Thyroid gland (tissue), 4 donors: ENCODE measurements around the gene TMEM273. TPM values are rescaled to one million over a fixed set of nuclear protein-coding genes. Genes with fewer than 3 reads are reported as not detected.

ENCODE experiments used
- DNase-seq, 2 donors: peaks; one replicate each; pipeline ENCODE4 v3.0.0-alpha.2; 2019
- H3K27ac ChIP-seq, 3 donors: fragments of 200-600 bp; sonication (generic); 1 replicate in 2 of 3; 2 replicates in 1 of 3; pipeline ENCODE4 v1.5.1; 2016 to 2019; ENCODE audit warnings: mild to moderate bottlenecking in 1 of 3, moderate library complexity in 1 of 3
- H3K27me3 ChIP-seq: fragments of 200-600 bp; sonication (generic); one replicate; pipeline ENCODE4 v1.5.1; 2019
- H3K36me3 ChIP-seq, 2 donors: fragments of 200-600 bp; sonication (generic); one replicate each; pipeline ENCODE4 v1.5.1; 2016 to 2019
- H3K4me1 ChIP-seq, 2 donors: fragments of 200-600 bp; sonication (generic); one replicate each; pipeline ENCODE4 v1.5.1; 2017 to 2019
- H3K4me3 ChIP-seq, 3 donors: fragments of 200-600 bp; sonication (generic); replicated peaks in 1 of 3; 1 replicate in 2 of 3; 2 replicates in 1 of 3; pipeline ENCODE4 v1.5.1; 2016; ENCODE audit warnings: mild to moderate bottlenecking in 1 of 3
- H3K9me3 ChIP-seq: fragments of 200-600 bp; sonication (generic); one replicate; pipeline ENCODE4 v1.5.1; 2017
- CTCF ChIP-seq, 6 experiments: fragments of 200-600 bp in 3 of 6; fragments of 450-650 bp in 3 of 6; sonication (generic) in 3 of 6; IDR thresholded peaks; one replicate each; pipeline ENCODE4 v1.5.1; 2016 to 2019; ENCODE audit warnings: antibody characterized with exemption in 6 of 6, mild to moderate bottlenecking in 2 of 6, inconsistent platforms in 1 of 6, moderate library complexity in 1 of 6
- POLR2A ChIP-seq, 2 donors: fragments of 450-650 bp; IDR thresholded peaks; one replicate each; pipeline ENCODE4 v1.6.1; 2017; ENCODE audit warnings: antibody characterized with exemption in 2 of 2, mild to moderate bottlenecking in 2 of 2, moderate library complexity in 1 of 2
- WGBS, 2 donors: methylation state at CpG; one replicate each; pipeline ENCODE4 v1.1.5; 2017; 5-methylcytosine and 5-hydroxymethylcytosine counted together
- intact Hi-C: fragments of 100-400 bp; cut with DNase I; formaldehyde crosslinking; loops from one replicate; pipeline ENCODE4 v1.15.1; 2023
- total RNA-seq, 4 donors: library from RNA; depleted of rRNA; stranded (reverse); fragments of >200 nt; gene quantifications; one replicate each; pipeline ENCODE4 v1.2.3, GENCODE V29; 2016

The TMEM273 gene
- total RNA-seq, 4 donors from 2014 or later, result 4.2 to 15.0 (median 13.2) TPM

- 85 to 92% methylated on average over 2 of the region's 2 CpGs for WGBS, 2 donors
- no peak for DNase-seq
- Histone ChIP-seq H3K27me3 (no peaks in the 10 kb centered on the region), H3K36me3 (no peaks in the 10 kb centered on the region), H3K27ac (no peak overlapping the region), H3K9me3 (no peaks in the 10 kb centered on the region), H3K4me1 (no peaks in the 10 kb centered on the region), H3K4me3 (no peak overlapping the region)
- intact Hi-C loops, result no loop called here
- TF ChIP-seq POLR2A (IDR thresholded peaks at IDR 0.05) (no peak), CTCF (IDR thresholded peaks at IDR 0.05) (no peak)
Measured at GRCh38 chr10:49218480-49218879, 30.3 kb upstream of the TMEM273 start.

GRCh38 chr10:49217645-49218044 is 29.5 kb upstream of the TMEM273 start:
- no peak for DNase-seq
- TF ChIP-seq POLR2A (IDR thresholded peaks at IDR 0.05), result no peak
- no peaks in the 10 kb centered on the region for H3K27me3 ChIP-seq
- H3K4me3 ChIP-seq, result no peak overlapping the region
- intact Hi-C loops, result no loop called here
- H3K36me3 ChIP-seq, result no peaks in the 10 kb centered on the region
- WGBS, 2 donors, result 36 to 37% methylated on average over 2 of the region's 2 CpGs
- H3K27ac ChIP-seq, result no peak overlapping the region
- H3K4me1 ChIP-seq, result no peaks in the 10 kb centered on the region
- H3K9me3 ChIP-seq, result no peaks in the 10 kb centered on the region

GRCh38 chr10:49213211-49213610 is 25.0 kb upstream of the TMEM273 start:
- H3K4me3 ChIP-seq, result no peak overlapping the region
- DNase-seq, result no peak
- no peaks in the 10 kb centered on the region for H3K4me1 ChIP-seq
- WGBS, 2 donors, result 80 to 93% methylated on average over 3 of the region's 3 CpGs
- no peaks in the 10 kb centered on the region for H3K36me3 ChIP-seq
- no peak overlapping the region for H3K27ac ChIP-seq
- intact Hi-C loops, result no loop called here
- no peak for TF ChIP-seq POLR2A (IDR thresholded peaks at IDR 0.05)
- no peak for TF ChIP-seq CTCF (IDR thresholded peaks at IDR 0.05)
- no peaks in the 10 kb centered on the region for H3K27me3 ChIP-seq
- H3K9me3 ChIP-seq, result no peaks in the 10 kb centered on the region

GRCh38 chr10:49212783-49213182 is 24.6 kb upstream of the TMEM273 start:
- intact Hi-C loops, result no loop called here
- TF ChIP-seq POLR2A (IDR thresholded peaks at IDR 0.05) (no peak), CTCF (IDR thresholded peaks at IDR 0.05) (no peak)
- DNase-seq, result no peak
- Histone ChIP-seq H3K9me3 (no peaks in the 10 kb centered on the region), H3K36me3 (no peaks in the 10 kb centered on the region), H3K4me1 (no peaks in the 10 kb centered on the region), H3K27ac (no peak overlapping the region), H3K27me3 (no peaks in the 10 kb centered on the region), H3K4me3 (no peak overlapping the region)
- WGBS, 2 donors, result 60 to 69% methylated on average over 1 of the region's 1 CpG

GRCh38 chr10:49212076-49212475 is 23.9 kb upstream of the TMEM273 start:
- 88 to 94% methylated on average over 1 of the region's 1 CpG for WGBS, 2 donors
- no peak overlapping the region for H3K4me3 ChIP-seq
- no peaks in the 10 kb centered on the region for H3K4me1 ChIP-seq
- DNase-seq, result no peak
- intact Hi-C loops, result no loop called here
- no peaks in the 10 kb centered on the region for H3K27me3 ChIP-seq
- no peaks in the 10 kb centered on the region for H3K9me3 ChIP-seq
- H3K27ac ChIP-seq, result no peak overlapping the region
- TF ChIP-seq CTCF (IDR thresholded peaks at IDR 0.05) (no peak), POLR2A (IDR thresholded peaks at IDR 0.05) (no peak)
- H3K36me3 ChIP-seq, result no peaks in the 10 kb centered on the region

GRCh38 chr10:49208996-49209395 is 20.8 kb upstream of the TMEM273 start:
- Histone ChIP-seq H3K27ac (no peak overlapping the region), H3K4me1 (no peaks in the 10 kb centered on the region), H3K36me3 (no peaks in the 10 kb centered on the region), H3K4me3 (no peak overlapping the region), H3K27me3 (no peaks in the 10 kb centered on the region), H3K9me3 (no peaks in the 10 kb centered on the region)
- DNase-seq, result no peak
- 100% methylated on average over 2 of the region's 2 CpGs for WGBS, 2 donors
- intact Hi-C loops, result no loop called here
- TF ChIP-seq CTCF (IDR thresholded peaks at IDR 0.05), result no peak
- TF ChIP-seq POLR2A (IDR thresholded peaks at IDR 0.05), result no peak
